ENCODE results near the gene LRPAP1. TPM values are rescaled to one million over a fixed set of nuclear protein-coding genes. Genes with fewer than 3 reads are reported as not detected.

LRPAP1 gene
- total RNA-seq, 6 experiments from 2014 or later = 130 to 175 (median 161) TPM

- no peaks in the 10 kb centered on the region for H3K9me3 Mint-ChIP-seq
- H3K4me1 Mint-ChIP-seq (ENCODE audit: low read depth) = peaks cover 6% of the 10 kb centered on the region
- H3K4me3 Mint-ChIP-seq = no peak overlapping the region
- peaks cover 15% of the 10 kb centered on the region for H3K27me3 Mint-ChIP-seq (ENCODE audit: insufficient read depth)
- TF ChIP-seq CTCF (IDR thresholded peaks at IDR 0.05) = no peak
- no peak for DNase-seq
- H3K36me3 Mint-ChIP-seq (ENCODE audit: low read depth) = no peaks in the 10 kb centered on the region
- H3K27ac Mint-ChIP-seq = no peak overlapping the region
Observed at GRCh38 chr4:3476936-3477749, 55.1 kb downstream of the LRPAP1 start.

GRCh38 chr4:3476341-3476747 lies 55.9 kb downstream of the LRPAP1 start:
- Mint-ChIP-seq H3K36me3 (ENCODE audit: low read depth) (no peaks in the 10 kb centered on the region), H3K27me3 (ENCODE audit: insufficient read depth) (peaks cover 15% of the 10 kb centered on the region), H3K9me3 (no peaks in the 10 kb centered on the region), H3K4me1 (ENCODE audit: low read depth) (peaks cover 6% of the 10 kb centered on the region), H3K4me3 (no peak overlapping the region), H3K27ac (no peak overlapping the region)
- DNase-seq = no peak
- no peak for TF ChIP-seq CTCF (IDR thresholded peaks at IDR 0.05)

GRCh38 chr4:3475713-3476260 lies 56.4 kb downstream of the LRPAP1 start:
- Mint-ChIP-seq H3K4me3 (no peak overlapping the region), H3K4me1 (ENCODE audit: low read depth) (peaks cover 1% of the 10 kb centered on the region), H3K27ac (no peak overlapping the region), H3K9me3 (no peaks in the 10 kb centered on the region), H3K27me3 (ENCODE audit: insufficient read depth) (peaks cover 15% of the 10 kb centered on the region), H3K36me3 (ENCODE audit: low read depth) (no peaks in the 10 kb centered on the region)
- DNase-seq = no peak
- TF ChIP-seq CTCF (IDR thresholded peaks at IDR 0.05) = no peak

- peaks cover 11% of the 10 kb centered on the region for H3K27me3 Mint-ChIP-seq (ENCODE audit: insufficient read depth)
- no peak for TF ChIP-seq CTCF (IDR thresholded peaks at IDR 0.05)
- DNase-seq = no peak
- H3K4me3 Mint-ChIP-seq = no peak overlapping the region
- no peaks in the 10 kb centered on the region for H3K4me1 Mint-ChIP-seq (ENCODE audit: low read depth)
- H3K36me3 Mint-ChIP-seq (ENCODE audit: low read depth) = no peaks in the 10 kb centered on the region
- H3K9me3 Mint-ChIP-seq = no peaks in the 10 kb centered on the region
- no peak overlapping the region for H3K27ac Mint-ChIP-seq
Observed at GRCh38 chr4:3475041-3475712, 57.0 kb downstream of the LRPAP1 start.

- TF ChIP-seq CTCF (IDR thresholded peaks at IDR 0.05) = no peak
- no peaks in the 10 kb centered on the region for H3K36me3 Mint-ChIP-seq (ENCODE audit: low read depth)
Observed at GRCh38 chr4:3473996-3474765, 58.0 kb downstream of the LRPAP1 start.

More at GRCh38 chr4:3473996-3474765, 58.0 kb downstream of the LRPAP1 start:
- DNase-seq = no peak
- Mint-ChIP-seq H3K27ac (no peak overlapping the region), H3K27me3 (ENCODE audit: insufficient read depth) (peaks cover 9% of the 10 kb centered on the region), H3K9me3 (no peaks in the 10 kb centered on the region), H3K4me1 (ENCODE audit: low read depth) (no peaks in the 10 kb centered on the region), H3K4me3 (no peak overlapping the region)

Data from HFFc6 (cell line).